GM04503 (cell line): ENCODE measurements around the gene TMEM140.

Experiments used
- DNase-seq: peaks from one replicate; pipeline ENCODE4 v3.0.0-alpha.2; 2012; ENCODE audit warnings: low read depth

TMEM140 gene

GRCh38 chr7:135195156-135195555 is 47.3 kb downstream of the TMEM140 start:
- DNase-seq, result no peak

GRCh38 chr7:135195968-135196629 is 48.2 kb downstream of the TMEM140 start:
- DNase-seq, result no peak

GRCh38 chr7:135197343-135197742 is 49.5 kb downstream of the TMEM140 start:
- no peak for DNase-seq

GRCh38 chr7:135197906-135198655 is 50.2 kb downstream of the TMEM140 start:
- DNase-seq, result no peak

GRCh38 chr7:135199439-135199838 is 51.6 kb downstream of the TMEM140 start:
- DNase-seq, result no peak

- no peak for DNase-seq
These were observed 53.0 kb downstream of the TMEM140 start for GRCh38 chr7:135200821-135201331.

- no peak for DNase-seq
These were observed 53.5 kb downstream of the TMEM140 start for GRCh38 chr7:135201350-135201749.

GRCh38 chr7:135204341-135204749 is 56.5 kb downstream of the TMEM140 start:
- DNase-seq, result no peak

GRCh38 chr7:135204876-135205275 is 57.0 kb downstream of the TMEM140 start:
- no peak for DNase-seq

GRCh38 chr7:135205850-135206249 is 58.0 kb downstream of the TMEM140 start:
- no peak for DNase-seq

- no peak for DNase-seq
These were observed 59.1 kb downstream of the TMEM140 start for GRCh38 chr7:135206941-135207391.

GRCh38 chr7:135207406-135208101 is 59.7 kb downstream of the TMEM140 start:
- DNase-seq, result no peak

GRCh38 chr7:135208102-135208793 is 60.4 kb downstream of the TMEM140 start:
- DNase-seq, result no peak

GRCh38 chr7:135209225-135209834 is 61.5 kb downstream of the TMEM140 start:
- DNase-seq, result no peak

GRCh38 chr7:135210888-135211178 is 63.0 kb downstream of the TMEM140 start:
- DNase-seq, result no peak

- DNase-seq, result peak; percentile 40
These were observed 63.5 kb downstream of the TMEM140 start, which contains the start of gene WDR91 for GRCh38 chr7:135211179-135211945. Gene WDR91, minus strand, starts transcription at chr7:135211526. Its CDS starts 24 bp downstream, at chr7:135211502.

- DNase-seq, result peak; percentile 26
These were observed 64.2 kb downstream of the TMEM140 start for GRCh38 chr7:135211946-135212685.

GRCh38 chr7:135213831-135214230 is 66.0 kb downstream of the TMEM140 start:
- DNase-seq, result no peak

- no peak for DNase-seq
These were observed 67.3 kb downstream of the TMEM140 start for GRCh38 chr7:135215180-135215579.

GRCh38 chr7:135215698-135216097 is 67.8 kb downstream of the TMEM140 start:
- no peak for DNase-seq
